Activated CD4-positive, alpha-beta T cell treated with anti-CD3 and anti-CD28 coated beads for 36 hours (primary cell): Measurements from ENCODE around the gene ACTR2. TPM values are rescaled to one million over a fixed set of nuclear protein-coding genes. Genes with fewer than 3 reads are reported as not detected.
"Not testable (repeated sequence)": the region's sequence is repeated elsewhere in the genome, so short reads cannot be mapped to it uniquely, and the experiment has no call there.

Experiments used
- ATAC-seq: fragments of 200-7000 bp; cut with Tn5 transposase; one replicate; pipeline ENCODE4 v1.10.0; 2021; ENCODE audit warnings: mild to moderate bottlenecking, moderate library complexity
- CTCF ChIA-PET: fragments of 350-600 bp; sonication (Branson Sonifier 250); formaldehyde crosslinking; loops from one replicate; lab custom pipeline; 2021; ENCODE audit warnings: antibody characterized with exemption; lab: Charles Lee
- POLR2A ChIA-PET: fragments of 350-600 bp; sonication (Branson Sonifier 250); formaldehyde crosslinking; loops from one replicate; lab custom pipeline; 2021; ENCODE audit warnings: antibody characterized with exemption, inconsistent platforms; lab: Charles Lee
- DNase-seq: peaks from one replicate; pipeline ENCODE4 v3.0.0-alpha.2; 2020
- H3K27ac Mint-ChIP-seq: one replicate; pipeline ENCODE4 v1.8.0; 2021; ENCODE audit warnings: mixed read lengths
- H3K27me3 Mint-ChIP-seq: one replicate; pipeline ENCODE4 v1.8.0; 2021; ENCODE audit warnings: mixed read lengths
- H3K36me3 Mint-ChIP-seq: one replicate; pipeline ENCODE4 v1.8.0; 2021; ENCODE audit warnings: low read depth, mixed read lengths
- H3K4me1 Mint-ChIP-seq: one replicate; pipeline ENCODE4 v1.8.0; 2021; ENCODE audit warnings: mixed read lengths
- H3K4me3 Mint-ChIP-seq: one replicate; pipeline ENCODE4 v1.8.0; 2021; ENCODE audit warnings: mild to moderate bottlenecking, moderate library complexity, mixed read lengths
- H3K9me3 Mint-ChIP-seq: one replicate; pipeline ENCODE4 v1.8.0; 2021; ENCODE audit warnings: low read depth, mixed read lengths
- intact Hi-C, 2 experiments: fragments of 100-400 bp; cut with DNase I in 1 of 2; cut with micrococcal nuclease in 1 of 2; formaldehyde crosslinking; loops; one replicate each; pipeline versions ENCODE4 v1.14.2 to v1.15.1; 2022 to 2024; cut with DNase I, micrococcal nuclease
- total RNA-seq, 2 experiments: library from RNA; stranded (reverse); gene quantifications; one replicate each; pipeline ENCODE4 v1.2.3, GENCODE V29; 2021

The ACTR2 gene
- total RNA-seq, 2 experiments from 2014 or later: 326 to 388 TPM

DNA sequence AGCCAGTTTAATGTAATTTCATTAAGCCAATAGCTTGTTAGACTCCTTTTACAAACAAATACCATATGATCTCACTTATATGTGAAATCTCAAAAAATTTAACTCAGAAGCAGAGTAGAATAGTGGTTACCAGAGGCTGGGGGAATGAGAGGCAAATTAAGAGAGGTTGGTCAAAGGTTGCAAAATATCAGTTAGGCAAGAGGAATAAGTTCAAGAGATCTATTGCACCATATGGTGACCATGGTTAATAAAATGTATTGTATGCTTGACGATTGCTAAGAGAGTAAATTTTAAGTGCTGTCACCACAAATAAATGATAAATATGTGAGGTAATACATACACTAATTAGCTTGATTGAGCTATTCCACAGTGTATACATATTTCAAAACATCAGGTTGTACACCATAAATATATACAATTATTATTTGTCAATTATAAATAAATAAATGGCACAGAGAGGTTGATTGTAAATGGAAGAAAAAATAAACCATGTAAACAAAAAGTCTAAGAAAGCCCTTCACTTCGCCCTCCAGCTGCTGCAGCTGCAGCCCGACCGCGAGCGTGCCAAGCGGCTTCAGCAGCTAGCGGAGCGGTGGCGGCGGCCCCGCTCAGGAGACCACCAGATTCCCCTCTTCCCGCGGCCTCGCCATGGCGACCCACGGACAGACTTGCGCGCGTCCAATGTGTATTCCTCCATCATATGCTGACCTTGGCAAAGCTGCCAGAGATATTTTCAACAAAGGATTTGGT lies 23.0 kb upstream of the ACTR2 start:
- ATAC-seq: no peak
- intact Hi-C loops: no loop called here
- CTCF ChIA-PET: no interaction called here

DNA sequence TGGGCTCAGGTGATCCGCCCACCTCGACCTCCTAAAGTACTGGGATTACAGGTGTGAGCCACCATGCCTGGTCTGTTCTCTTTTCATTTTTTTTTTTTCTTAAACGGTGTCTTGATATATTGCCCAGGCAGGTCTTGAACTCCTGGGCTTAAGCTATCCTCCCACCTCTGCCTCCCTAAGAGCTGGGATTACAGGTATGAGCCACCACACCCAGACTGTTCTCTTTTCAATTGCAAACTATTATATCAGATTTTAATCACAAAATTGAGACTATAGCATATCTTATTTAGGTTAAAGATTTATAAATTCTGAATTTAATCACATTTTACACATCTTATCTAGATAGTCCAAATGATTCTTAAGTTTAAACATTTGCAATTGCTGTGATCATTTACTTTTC lies 15.5 kb upstream of the ACTR2 start:
- ATAC-seq (no peak), DNase-seq (no peak)
- Mint-ChIP-seq H3K4me1 (no peaks in the 10 kb centered on the region), H3K27me3 (no peaks in the 10 kb centered on the region), H3K36me3 (no peaks in the 10 kb centered on the region), H3K4me3 (no peak overlapping the region), H3K27ac (no peak overlapping the region), H3K9me3 (no peaks in the 10 kb centered on the region)
- intact Hi-C loops: no loop called here
- ChIA-PET POLR2A (interaction anchor here (0.6 kb wide), 1 partner anchor 12 kb away, joined by 5 read pairs; no protein-coding TSS in a partner anchor), CTCF (interaction anchor here (0.6 to 1.0 kb wide), 2 partner anchors 36 to 444 kb away, joined by 3 read pairs; no protein-coding TSS in a partner anchor)

More for the DNA sequence above, 23.0 kb upstream of the ACTR2 start:
- Mint-ChIP-seq H3K36me3 (no peaks in the 10 kb centered on the region), H3K27me3 (peaks cover 7% of the 10 kb centered on the region), H3K9me3 (no peaks in the 10 kb centered on the region), H3K4me3 (no peak overlapping the region), H3K27ac (no peak overlapping the region), H3K4me1 (no peaks in the 10 kb centered on the region)
- POLR2A ChIA-PET: no interaction called here
- DNase-seq: peak; percentile 48

DNA sequence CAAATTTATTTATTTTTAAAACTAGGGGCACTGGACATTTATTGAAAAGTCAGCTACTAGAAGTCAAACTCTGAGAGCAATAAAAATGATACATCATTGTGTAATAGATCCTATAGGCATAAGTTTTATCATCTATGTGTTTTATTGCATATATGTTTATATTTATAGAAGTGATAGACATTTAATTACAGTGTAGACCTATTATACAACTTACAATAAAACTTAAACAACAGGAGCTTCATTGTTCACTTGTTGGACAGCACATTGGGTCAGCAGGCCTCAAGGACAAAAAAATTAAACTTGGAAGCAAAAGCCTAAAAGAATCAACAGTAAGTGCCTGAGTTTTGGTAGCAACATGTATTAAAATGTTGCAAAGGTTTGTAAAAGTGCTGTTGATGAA lies 15.0 kb upstream of the ACTR2 start:
- ATAC-seq: no peak
- no peak for DNase-seq
- Mint-ChIP-seq H3K9me3 (no peaks in the 10 kb centered on the region), H3K36me3 (no peaks in the 10 kb centered on the region), H3K4me1 (no peaks in the 10 kb centered on the region), H3K4me3 (no peak overlapping the region), H3K27me3 (no peaks in the 10 kb centered on the region), H3K27ac (no peak overlapping the region)
- ChIA-PET CTCF (interaction anchor here (0.6 to 1.0 kb wide), 2 partner anchors 36 to 80 kb away, joined by 3 read pairs; no protein-coding TSS in a partner anchor), POLR2A (interaction anchor here (0.6 kb wide), 1 partner anchor 12 kb away, joined by 5 read pairs; no protein-coding TSS in a partner anchor)
- intact Hi-C loops: no loop called here

DNA sequence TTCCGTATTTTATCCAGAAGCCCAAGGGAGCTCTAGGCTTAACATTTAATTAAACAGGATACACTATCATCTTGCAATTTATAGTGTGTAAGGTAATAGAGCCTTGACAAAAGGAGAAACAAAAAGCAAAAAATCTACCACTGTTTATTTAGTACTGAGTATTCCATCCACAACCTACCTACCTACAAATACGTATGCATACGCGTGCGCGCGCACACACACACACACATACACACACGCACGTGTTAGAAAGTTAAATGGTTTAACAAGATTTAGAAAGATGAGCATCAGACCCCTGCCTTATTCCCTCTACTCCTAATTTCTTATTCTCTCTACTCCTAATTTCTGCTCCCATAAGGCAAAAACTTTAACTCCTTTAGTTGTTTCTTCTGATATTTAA lies 14.6 kb upstream of the ACTR2 start:
- Mint-ChIP-seq H3K27me3 (no peaks in the 10 kb centered on the region), H3K9me3 (no peaks in the 10 kb centered on the region), H3K36me3 (no peaks in the 10 kb centered on the region), H3K4me3 (no peak overlapping the region), H3K27ac (no peak overlapping the region), H3K4me1 (no peaks in the 10 kb centered on the region)
- intact Hi-C loops: no loop called here
- no peak for ATAC-seq
- no peak for DNase-seq
- ChIA-PET POLR2A (no interaction called here), CTCF (interaction anchor here (0.6 kb wide), 1 partner anchor 80 kb away, joined by 3 read pairs; no protein-coding TSS in a partner anchor)

DNA sequence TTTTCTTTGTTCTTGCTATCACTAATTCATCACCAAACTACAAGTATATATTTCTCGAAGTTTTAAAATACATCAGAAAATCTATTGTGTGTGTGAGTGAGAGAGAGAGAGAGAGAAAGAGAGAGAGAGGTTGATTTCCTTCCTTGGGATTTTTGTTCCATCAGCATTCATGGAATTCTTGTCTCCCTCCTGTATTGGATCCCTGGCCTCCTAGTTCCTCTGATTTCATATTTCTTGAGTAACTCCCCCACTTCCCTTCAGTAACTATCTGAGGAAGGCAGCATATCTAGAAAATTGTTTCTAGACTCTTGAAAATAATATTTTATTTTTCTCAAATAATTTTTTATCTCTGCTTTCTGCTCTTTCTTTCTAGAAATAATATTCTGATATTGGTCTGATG lies 13.3 kb upstream of the ACTR2 start:
- intact Hi-C loops: no loop called here
- DNase-seq (no peak), ATAC-seq (no peak)
- H3K9me3 Mint-ChIP-seq: no peaks in the 10 kb centered on the region
- POLR2A ChIA-PET: interaction anchor here (0.6 kb wide), 1 partner anchor 101 kb away, joined by 3 read pairs; no protein-coding TSS in a partner anchor
- no peaks in the 10 kb centered on the region for H3K4me1 Mint-ChIP-seq
- H3K36me3 Mint-ChIP-seq: peaks cover 3% of the 10 kb centered on the region
- no peaks in the 10 kb centered on the region for H3K27me3 Mint-ChIP-seq
- CTCF ChIA-PET: interaction anchor here (0.5 to 1.0 kb wide), 3 partner anchors 8 to 80 kb away, joined by 3 to 4 read pairs (median 3); no protein-coding TSS in a partner anchor
- H3K27ac Mint-ChIP-seq: no peak overlapping the region
- no peak overlapping the region for H3K4me3 Mint-ChIP-seq

DNA sequence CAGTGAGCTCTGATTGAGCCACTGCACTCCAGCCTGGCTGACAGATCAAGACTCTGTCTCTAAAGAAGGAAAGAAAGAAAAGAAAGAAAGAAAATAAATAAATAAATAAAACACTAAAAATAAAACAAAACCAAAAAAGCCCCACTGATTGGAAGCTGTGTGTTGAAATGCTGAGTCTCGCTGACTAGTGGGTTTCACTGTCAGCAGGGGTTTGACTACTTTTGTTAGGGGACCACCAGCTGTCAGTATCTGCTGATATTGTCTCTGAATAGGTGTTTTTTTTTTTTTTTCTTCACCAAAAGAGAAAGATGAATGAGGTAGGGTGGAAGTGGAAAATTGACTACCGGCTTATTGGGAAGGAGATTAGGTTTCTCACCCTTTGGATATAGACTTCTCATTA lies 12.8 kb upstream of the ACTR2 start:
- H3K27ac Mint-ChIP-seq: no peak overlapping the region
- H3K4me1 Mint-ChIP-seq: no peaks in the 10 kb centered on the region
- H3K27me3 Mint-ChIP-seq: no peaks in the 10 kb centered on the region
- POLR2A ChIA-PET: no interaction called here
- intact Hi-C loops: no loop called here
- H3K36me3 Mint-ChIP-seq: peaks cover 3% of the 10 kb centered on the region
- no peak overlapping the region for H3K4me3 Mint-ChIP-seq
- DNase-seq (no peak), ATAC-seq (no peak)
- CTCF ChIA-PET: interaction anchor here (0.5 to 1.0 kb wide), 4 partner anchors 8 to 81 kb away, joined by 3 to 4 read pairs (median 3); no protein-coding TSS in a partner anchor
- no peaks in the 10 kb centered on the region for H3K9me3 Mint-ChIP-seq

DNA sequence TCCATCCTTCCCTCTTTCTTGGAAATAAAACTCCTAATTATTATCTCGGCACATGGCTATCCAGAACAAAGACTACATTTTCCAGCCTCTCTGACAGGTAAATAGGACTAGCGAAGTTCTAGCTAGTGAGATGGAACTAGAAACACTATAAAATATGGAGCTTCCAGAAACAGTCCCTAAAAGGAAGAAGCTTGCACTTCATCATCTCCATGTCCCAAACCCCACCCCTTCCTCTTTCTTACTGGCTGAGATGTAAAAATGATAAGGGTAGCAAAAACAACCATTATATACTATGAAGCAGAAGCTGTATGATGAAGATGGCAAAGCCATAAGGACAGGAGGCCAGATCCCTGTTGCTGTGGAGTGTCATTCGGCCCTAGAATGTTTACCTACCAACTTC lies 11.7 kb upstream of the ACTR2 start:
- ChIA-PET POLR2A (interaction anchor here (0.7 kb wide), 1 partner anchor 34 kb away, joined by 6 read pairs; no protein-coding TSS in a partner anchor), CTCF (interaction anchor here (0.7 to 1.0 kb wide), 3 partner anchors 11 to 75 kb away, joined by 3 to 4 read pairs (median 4); partner anchors contain the start of gene ACTR2)
- ATAC-seq (no peak), DNase-seq (no peak)
- intact Hi-C loops: no loop called here
- H3K4me1 Mint-ChIP-seq: no peaks in the 10 kb centered on the region
- peaks cover 3% of the 10 kb centered on the region for H3K36me3 Mint-ChIP-seq
- H3K4me3 Mint-ChIP-seq: no peak overlapping the region
- H3K27ac Mint-ChIP-seq: no peak overlapping the region
- no peaks in the 10 kb centered on the region for H3K9me3 Mint-ChIP-seq
- no peaks in the 10 kb centered on the region for H3K27me3 Mint-ChIP-seq

DNA sequence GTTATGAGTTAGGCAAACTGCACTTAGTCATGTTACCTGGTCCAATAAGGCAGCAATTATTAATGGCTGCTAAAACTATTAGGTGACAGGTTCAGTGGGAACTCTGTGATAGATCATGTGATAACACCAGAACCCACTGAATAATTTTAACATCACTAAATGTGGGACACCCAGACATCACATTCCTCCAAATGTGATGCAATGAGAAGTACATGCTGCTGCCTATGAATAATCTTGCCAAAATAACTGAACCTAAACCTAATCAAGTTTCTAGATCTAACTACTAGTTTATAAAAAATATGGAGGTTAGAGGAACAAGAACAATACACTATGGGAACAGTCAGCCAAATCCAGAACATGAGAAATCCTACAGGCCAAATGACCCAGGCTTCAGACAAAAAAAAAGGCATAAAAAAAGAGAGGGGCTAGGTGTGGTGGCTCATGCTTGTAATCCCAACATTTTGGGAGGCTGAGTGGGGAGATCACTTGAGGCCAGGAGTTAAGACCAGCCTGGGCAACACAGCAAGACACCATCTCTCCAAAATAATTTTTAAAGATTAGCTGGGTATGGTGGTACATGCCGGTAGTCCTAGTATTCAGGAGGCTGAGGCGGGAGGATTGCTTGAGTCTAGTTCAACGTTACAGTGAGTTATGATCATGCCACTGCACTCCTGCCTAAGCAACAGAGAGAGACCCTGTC lies 7.0 kb upstream of the ACTR2 start:
- DNase-seq: no peak
- no peaks in the 10 kb centered on the region for H3K9me3 Mint-ChIP-seq
- H3K27me3 Mint-ChIP-seq: no peaks in the 10 kb centered on the region
- CTCF ChIA-PET: no interaction called here
- H3K4me3 Mint-ChIP-seq: no peak overlapping the region
- H3K36me3 Mint-ChIP-seq: peaks cover 3% of the 10 kb centered on the region
- H3K4me1 Mint-ChIP-seq: no peaks in the 10 kb centered on the region
- no peak for ATAC-seq
- POLR2A ChIA-PET: no interaction called here
- H3K27ac Mint-ChIP-seq: no peak overlapping the region
- intact Hi-C loops: no loop called here

DNA sequence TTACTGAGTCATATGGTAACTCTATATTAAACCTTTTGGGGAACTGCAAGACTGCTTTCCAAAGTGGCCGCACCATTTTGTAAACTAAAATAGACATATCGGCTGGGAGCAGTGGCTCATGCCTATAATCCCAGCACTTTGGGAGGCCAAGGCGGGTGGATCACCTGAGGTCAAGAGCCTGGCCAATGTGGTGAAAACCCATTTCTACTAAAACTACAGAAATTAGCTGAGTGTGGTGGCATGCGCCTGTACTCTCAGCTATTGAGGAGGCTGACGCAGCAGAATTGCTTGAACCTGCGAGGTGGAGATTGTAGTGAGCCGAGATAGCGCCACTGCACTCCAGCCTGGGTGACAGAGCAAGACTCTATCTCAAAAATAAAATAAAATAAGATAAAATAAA lies 6.4 kb upstream of the ACTR2 start:
- intact Hi-C loops, H3K27me3 Mint-ChIP-seq, DNase-seq, POLR2A ChIA-PET, CTCF ChIA-PET, ATAC-seq, H3K27ac Mint-ChIP-seq, H3K36me3 Mint-ChIP-seq, H3K4me3 Mint-ChIP-seq, H3K4me1 Mint-ChIP-seq, H3K9me3 Mint-ChIP-seq: not testable (repeated sequence)

DNA sequence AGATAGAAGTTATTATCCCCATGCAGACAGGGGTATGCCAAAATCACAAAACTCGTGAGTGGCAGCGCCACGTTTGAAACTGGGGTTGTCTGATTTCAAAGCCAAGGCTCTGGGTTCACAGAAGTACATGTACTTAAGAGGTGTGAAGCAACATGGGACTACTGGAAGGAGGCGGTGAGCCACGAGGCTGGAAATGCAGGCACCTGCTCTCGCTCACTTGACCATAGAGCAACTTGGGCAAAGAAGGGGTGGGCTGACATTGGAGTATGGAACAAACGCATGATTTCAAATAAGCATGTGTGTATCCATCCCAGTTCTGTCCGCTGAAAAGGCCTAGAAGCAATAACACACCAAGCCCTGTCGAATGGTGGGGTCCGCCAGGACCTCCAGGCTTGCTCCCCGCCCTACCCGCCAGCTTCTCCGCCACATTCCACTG lies 593 bp upstream of the ACTR2 start:
- POLR2A ChIA-PET: interaction anchor here (0.6 to 1.3 kb wide), 8 partner anchors 93 to 476 kb away, joined by 3 to 13 read pairs (median 6); partner anchors contain the start of genes CEP68 and RAB1A
- CTCF ChIA-PET: interaction anchor here (0.6 to 2.0 kb wide), 10 partner anchors 11 to 347 kb away, joined by 3 to 7 read pairs (median 3); partner anchors contain the start of gene RAB1A

DNA sequence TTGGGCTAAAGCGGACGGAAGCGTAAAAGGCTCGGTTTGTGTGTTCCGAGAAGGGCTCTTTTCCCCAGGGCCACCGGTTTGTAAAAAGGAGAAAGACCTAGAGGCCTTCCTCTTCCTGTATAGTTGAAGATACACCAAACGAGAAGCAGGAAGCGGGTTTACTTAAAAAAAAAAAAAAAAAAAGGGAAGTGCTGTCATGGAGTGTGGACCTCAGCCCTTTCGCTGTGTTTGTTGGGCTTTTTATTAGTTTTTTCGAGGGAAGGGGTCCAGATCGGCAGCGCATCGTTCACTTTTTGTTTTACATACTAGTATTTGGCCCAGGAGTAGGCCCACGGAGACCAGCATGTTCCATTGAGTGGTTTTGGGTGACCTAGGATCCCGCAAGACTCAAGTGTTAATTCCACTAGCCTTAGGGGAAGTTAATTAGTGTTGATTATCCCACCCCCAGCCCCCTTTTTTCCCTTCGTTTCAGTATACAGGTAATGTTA lies 676 bp downstream of the ACTR2 start:
- H3K27ac Mint-ChIP-seq: peak overlapping the region; percentile 98
- no peak for DNase-seq
- ChIA-PET CTCF (interaction anchor here (1.0 kb wide), 1 partner anchor 173 kb away, joined by 5 read pairs; the partner anchor contains the start of gene CEP68), POLR2A (interaction anchor here (1.3 kb wide), 1 partner anchor 99 kb away, joined by 13 read pairs; the partner anchor contains the start of gene RAB1A)
- peak; percentile 43 for ATAC-seq
- no peaks in the 10 kb centered on the region for H3K27me3 Mint-ChIP-seq
- peak overlapping the region; percentile 95 for H3K4me3 Mint-ChIP-seq
- no peaks in the 10 kb centered on the region for H3K9me3 Mint-ChIP-seq
- peaks cover 34% of the 10 kb centered on the region for H3K4me1 Mint-ChIP-seq
- intact Hi-C loops: loop anchor here (1.0 to 5.0 kb wide), 6 partner anchors 72 to 1386 kb away; partner anchors contain the start of genes AFTPH (in 1 of the 2), SLC1A4 (in 1 of the 2), UGP2 (in 1 of the 2) and VPS54 (in 1 of the 2)
- peaks cover 30% of the 10 kb centered on the region for H3K36me3 Mint-ChIP-seq

More for the DNA sequence above, 593 bp upstream of the ACTR2 start:
- peak; percentile 6 for ATAC-seq
- peaks cover 24% of the 10 kb centered on the region for H3K4me1 Mint-ChIP-seq
- H3K27me3 Mint-ChIP-seq: no peaks in the 10 kb centered on the region
- H3K9me3 Mint-ChIP-seq: no peaks in the 10 kb centered on the region
- DNase-seq: no peak
- H3K27ac Mint-ChIP-seq: peak overlapping the region; percentile 98
- H3K36me3 Mint-ChIP-seq: peaks cover 23% of the 10 kb centered on the region
- intact Hi-C loops: loop anchor here (1.0 to 5.0 kb wide), 14 partner anchors 74 to 1385 kb away; partner anchors contain the start of genes CEP68 (in 2 of the 2), RAB1A (in 2 of the 2), SLC1A4 (in 2 of the 2) and AFTPH (in 1 of the 2)
- H3K4me3 Mint-ChIP-seq: peak overlapping the region; percentile 95
